ENCODE measurements around the gene TEX2. TPM values are rescaled to one million over a fixed set of nuclear protein-coding genes. Genes with fewer than 3 reads are reported as not detected.
"Not testable (repeated sequence)": the region's sequence is repeated elsewhere in the genome, so short reads cannot be mapped to it uniquely, and the experiment has no call there.

The TEX2 gene
- total RNA-seq, 1 experiment from 2014 or later, result 13.7 TPM

DNA sequence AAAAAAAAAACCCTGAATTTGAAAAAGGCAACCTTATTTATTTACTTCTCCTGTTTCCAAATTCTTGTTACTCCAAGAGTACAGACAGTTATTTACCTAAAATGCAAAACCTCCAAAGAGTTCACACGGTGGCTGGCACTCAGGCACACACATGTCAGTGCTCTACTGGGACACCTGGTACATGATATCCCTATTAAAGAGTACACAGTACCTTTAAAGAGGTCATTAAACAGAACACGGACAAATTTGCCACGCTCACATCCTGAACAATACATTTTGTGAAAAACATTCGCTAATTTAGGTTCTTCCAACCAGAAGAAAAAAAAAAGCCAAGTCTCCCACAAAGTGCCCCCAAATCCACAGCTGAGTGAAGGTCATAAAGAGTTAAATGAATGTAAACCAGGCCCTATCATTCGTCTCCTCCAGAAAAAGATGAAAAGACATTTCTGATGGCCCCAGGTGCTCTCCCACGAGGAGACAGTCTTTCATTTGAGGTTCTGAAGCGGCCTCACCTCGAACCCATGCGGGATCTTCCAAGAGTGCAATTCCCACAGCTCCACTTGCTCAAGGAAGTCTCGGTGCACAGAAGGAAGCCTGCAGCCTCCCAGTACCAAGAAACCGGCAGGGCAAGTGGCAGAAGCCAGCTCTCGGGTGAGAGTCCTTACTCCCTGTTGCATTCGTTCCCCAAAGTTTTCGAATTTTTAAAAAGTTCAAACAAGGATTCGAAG, 134.1 kb downstream of the TEX2 start:
- DNase-seq (ENCODE audit: low read depth in 1 of 2, low spot score in 2 of 2), result peak in 1 of 2 experiments; percentile 68
- Histone ChIP-seq H3K4me3 (peak overlapping the region; percentile 96), H3K27me3 (replicated peaks) (no peaks in the 10 kb centered on the region), H3K36me3 (peaks cover 6% of the 10 kb centered on the region), H3K9me3 (replicated peaks) (no peaks in the 10 kb centered on the region), H3K4me1 (replicated peaks) (peaks cover 20% of the 10 kb centered on the region), H3K27ac (peak overlapping the region; percentile 69)

GRCh38 chr17:64126918-64127317, 136.1 kb downstream of the TEX2 start:
- Histone ChIP-seq H3K4me3 (no peak overlapping the region), H3K27ac (no peak overlapping the region), H3K36me3 (peaks cover 6% of the 10 kb centered on the region), H3K9me3 (replicated peaks) (no peaks in the 10 kb centered on the region), H3K4me1 (replicated peaks) (peaks cover 32% of the 10 kb centered on the region), H3K27me3 (replicated peaks) (no peaks in the 10 kb centered on the region; the same call in 1 of the 2 replicates)
- no peak for DNase-seq (ENCODE audit: low read depth in 1 of 2, low spot score in 2 of 2)

DNA sequence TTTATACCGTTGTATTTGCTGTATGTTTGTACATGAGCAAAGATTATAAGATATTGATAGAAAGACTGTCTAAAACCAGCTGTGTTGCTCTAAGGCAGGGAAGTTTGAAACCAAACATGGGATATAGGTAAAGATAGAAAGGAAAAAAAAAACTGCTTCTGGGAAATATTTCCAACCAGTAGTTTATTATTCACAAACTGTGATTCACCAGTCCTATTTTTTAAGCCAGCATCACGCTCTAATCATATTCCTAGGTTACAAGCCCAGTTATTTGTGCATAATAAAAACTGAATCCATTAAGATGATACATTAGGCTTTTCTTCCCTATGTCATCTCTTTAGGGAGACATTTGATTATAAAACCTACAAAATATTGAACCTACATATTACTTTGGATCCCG, 137.1 kb downstream of the TEX2 start:
- no peak for DNase-seq (ENCODE audit: low read depth in 1 of 2, low spot score in 2 of 2)
- Histone ChIP-seq H3K36me3 (peaks cover 6% of the 10 kb centered on the region), H3K9me3 (replicated peaks) (no peaks in the 10 kb centered on the region), H3K4me3 (no peak overlapping the region), H3K27ac (no peak overlapping the region), H3K27me3 (replicated peaks) (no peaks in the 10 kb centered on the region; the same call in 1 of the 2 replicates), H3K4me1 (replicated peaks) (peaks cover 28% of the 10 kb centered on the region)

GRCh38 chr17:64124609-64125008, 138.5 kb downstream of the TEX2 start:
- Histone ChIP-seq H3K27me3 (replicated peaks) (no peaks in the 10 kb centered on the region; the same call in 1 of the 2 replicates), H3K27ac (no peak overlapping the region), H3K36me3 (peaks cover 3% of the 10 kb centered on the region), H3K9me3 (replicated peaks) (no peaks in the 10 kb centered on the region), H3K4me3 (no peak overlapping the region), H3K4me1 (replicated peaks) (peaks cover 21% of the 10 kb centered on the region)
- DNase-seq (ENCODE audit: low read depth in 1 of 2, low spot score in 2 of 2), result no peak

- DNase-seq (ENCODE audit: low read depth in 1 of 2, low spot score in 2 of 2), result peak; percentile 22 to 28
- Histone ChIP-seq H3K4me3 (no peak overlapping the region), H3K27ac (no peak overlapping the region), H3K4me1 (replicated peaks) (peaks cover 11% of the 10 kb centered on the region), H3K27me3 (replicated peaks) (no peaks in the 10 kb centered on the region; the same call in 1 of the 2 replicates), H3K9me3 (replicated peaks) (no peaks in the 10 kb centered on the region), H3K36me3 (no peaks in the 10 kb centered on the region)
Observed at GRCh38 chr17:64123114-64123513, 139.9 kb downstream of the TEX2 start.

- DNase-seq (ENCODE audit: low read depth in 1 of 2, low spot score in 2 of 2); H3K4me3 ChIP-seq; H3K27ac ChIP-seq; H3K27me3 ChIP-seq (replicated peaks); H3K36me3 ChIP-seq; H3K9me3 ChIP-seq (replicated peaks): not testable (repeated sequence)
- H3K4me1 ChIP-seq (replicated peaks), result peaks cover 11% of the 10 kb centered on the region
Observed at GRCh38 chr17:64120972-64121786, 141.9 kb downstream of the TEX2 start.

DNA sequence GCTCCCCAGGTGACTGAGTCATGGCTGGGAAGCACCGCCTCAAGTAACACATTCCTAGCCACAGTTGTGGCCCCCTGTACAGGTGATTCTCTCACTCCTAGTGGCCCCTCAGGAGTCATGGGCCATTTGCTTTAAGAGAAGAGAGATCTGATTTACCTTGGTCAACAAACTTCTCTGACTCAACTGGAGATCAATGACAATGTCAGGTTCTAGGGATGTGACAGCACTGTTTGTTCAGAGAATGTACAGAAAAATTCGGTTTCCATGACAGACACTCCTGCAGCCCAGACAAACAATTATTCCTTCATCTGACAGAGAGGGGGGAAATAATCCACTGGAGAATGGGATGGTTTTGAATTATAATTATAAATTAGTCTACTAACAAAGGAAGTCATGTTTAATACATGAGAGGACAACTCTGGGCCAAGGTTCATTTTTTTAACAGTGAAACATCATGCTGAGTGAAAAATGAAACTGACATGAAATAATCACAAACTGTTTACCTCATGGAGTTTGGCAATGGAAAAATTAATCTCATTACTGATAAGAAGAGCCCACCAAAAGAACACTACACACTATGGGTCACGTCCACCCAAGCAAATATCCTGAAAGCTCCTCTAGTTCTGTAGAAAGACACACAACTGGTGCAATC, 142.8 kb downstream of the TEX2 start:
- no peaks in the 10 kb centered on the region for H3K9me3 ChIP-seq (replicated peaks)
- no peak overlapping the region for H3K4me3 ChIP-seq
- peaks cover 11% of the 10 kb centered on the region for H3K4me1 ChIP-seq (replicated peaks)
- no peaks in the 10 kb centered on the region for H3K36me3 ChIP-seq
- no peak overlapping the region for H3K27ac ChIP-seq
- H3K27me3 ChIP-seq (replicated peaks), result no peaks in the 10 kb centered on the region; the same call in 1 of the 2 replicates
- DNase-seq (ENCODE audit: low read depth in 1 of 2, low spot score in 2 of 2), result no peak

DNA sequence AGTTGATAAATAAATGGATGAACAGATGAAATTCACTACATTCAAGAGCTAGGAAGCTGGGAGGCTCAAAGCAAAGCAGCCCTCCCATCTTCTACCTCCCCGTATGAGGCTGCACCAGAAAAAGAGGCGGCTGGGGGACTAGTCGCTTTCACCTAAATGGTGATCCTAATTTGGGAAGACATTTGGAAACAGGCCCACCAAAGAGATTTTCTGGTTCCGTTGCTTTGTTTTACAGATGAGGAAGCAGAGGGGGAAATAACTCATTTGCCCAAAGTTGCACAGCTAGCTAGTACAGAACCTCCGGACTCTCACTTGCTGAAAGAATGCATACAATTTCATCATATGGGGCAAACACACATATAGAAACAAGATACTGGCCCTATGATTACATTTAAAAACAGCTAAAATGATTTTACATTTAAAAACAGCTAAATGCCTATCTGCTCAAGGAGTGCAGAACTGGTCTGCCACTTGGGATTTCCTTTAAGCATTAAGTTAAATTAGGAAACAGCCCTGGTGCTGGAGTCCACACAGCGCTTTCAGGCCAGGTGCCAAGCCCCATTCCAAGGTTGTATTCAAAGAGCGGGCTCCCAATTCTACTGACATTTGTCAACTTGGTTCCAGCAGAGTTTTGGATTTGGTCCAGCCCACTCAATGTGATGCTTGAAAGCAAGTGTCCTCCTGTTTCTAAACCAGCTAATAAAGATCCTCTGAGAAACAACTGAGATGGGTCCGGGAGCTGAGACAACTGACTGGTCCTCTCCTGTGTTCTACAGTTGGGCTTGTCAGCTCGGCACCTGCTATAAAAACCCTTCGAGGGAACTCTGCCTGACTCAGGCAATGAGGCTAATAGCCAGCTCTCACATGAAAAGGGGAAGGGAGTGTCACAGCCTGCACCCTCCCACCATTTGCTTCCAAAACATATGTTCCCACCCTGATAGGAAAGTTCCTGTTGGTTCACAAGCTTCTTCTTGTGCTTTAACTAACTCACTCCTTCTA, 144.8 kb downstream of the TEX2 start:
- Histone ChIP-seq H3K9me3 (replicated peaks) (no peaks in the 10 kb centered on the region), H3K27me3 (replicated peaks) (no peaks in the 10 kb centered on the region; the same call in 1 of the 2 replicates), H3K36me3 (no peaks in the 10 kb centered on the region), H3K4me3 (no peak overlapping the region), H3K4me1 (replicated peaks) (peaks cover 10% of the 10 kb centered on the region), H3K27ac (no peak overlapping the region)
- peak in 1 of 2 experiments; percentile 30 for DNase-seq (ENCODE audit: low read depth in 1 of 2, low spot score in 2 of 2)

GRCh38 chr17:64115822-64116534, 147.1 kb downstream of the TEX2 start:
- Histone ChIP-seq H3K36me3 (no peaks in the 10 kb centered on the region), H3K9me3 (replicated peaks) (no peaks in the 10 kb centered on the region), H3K27ac (no peak overlapping the region), H3K27me3 (replicated peaks) (no peaks in the 10 kb centered on the region), H3K4me1 (replicated peaks) (no peaks in the 10 kb centered on the region), H3K4me3 (no peak overlapping the region)
- no peak for DNase-seq (ENCODE audit: low read depth in 1 of 2, low spot score in 2 of 2)

DNA sequence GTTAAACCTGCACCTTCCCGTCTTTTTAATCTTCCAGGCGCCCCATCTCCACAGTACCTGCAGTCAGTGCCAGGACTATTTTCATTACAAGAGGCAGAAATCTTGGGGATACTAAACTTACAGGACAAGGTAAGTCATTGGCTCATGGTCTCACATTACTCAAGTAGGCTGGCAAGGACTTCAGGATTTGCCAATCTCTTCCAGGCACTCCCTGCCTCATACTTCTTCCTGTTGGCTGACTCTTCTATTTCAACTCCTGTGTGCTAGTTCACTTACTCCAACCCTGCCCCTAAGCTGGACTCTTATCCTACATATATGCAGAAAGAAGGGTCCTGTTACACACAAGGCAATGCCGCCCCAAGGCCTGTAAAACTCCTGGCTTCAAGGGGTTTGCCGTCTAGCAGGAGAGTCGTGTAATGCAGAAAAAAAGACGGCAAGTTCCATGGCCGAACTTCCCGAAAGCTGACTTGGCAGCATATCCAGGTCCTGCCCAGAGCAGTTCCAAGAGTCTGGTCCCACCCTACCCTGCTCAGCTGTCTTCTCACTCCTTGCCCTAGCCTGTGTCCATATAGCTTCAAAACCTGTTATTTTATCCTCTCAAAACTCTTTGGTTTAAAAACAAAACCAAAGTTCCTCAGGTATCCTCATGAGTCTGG, 147.9 kb downstream of the TEX2 start:
- no peaks in the 10 kb centered on the region for H3K36me3 ChIP-seq
- no peaks in the 10 kb centered on the region for H3K4me1 ChIP-seq (replicated peaks)
- H3K27ac ChIP-seq, result no peak overlapping the region
- no peak overlapping the region for H3K4me3 ChIP-seq
- DNase-seq (ENCODE audit: low read depth in 1 of 2, low spot score in 2 of 2), result no peak
- H3K27me3 ChIP-seq (replicated peaks), result no peaks in the 10 kb centered on the region
- no peaks in the 10 kb centered on the region for H3K9me3 ChIP-seq (replicated peaks)

- no peaks in the 10 kb centered on the region for H3K36me3 ChIP-seq
- no peaks in the 10 kb centered on the region for H3K27me3 ChIP-seq (replicated peaks)
- H3K4me1 ChIP-seq (replicated peaks), result no peaks in the 10 kb centered on the region
- no peak overlapping the region for H3K27ac ChIP-seq
- H3K4me3 ChIP-seq, result no peak overlapping the region
- DNase-seq (ENCODE audit: low read depth in 1 of 2, low spot score in 2 of 2), result no peak
- no peaks in the 10 kb centered on the region for H3K9me3 ChIP-seq (replicated peaks)
Observed at GRCh38 chr17:64113006-64113405, 150.1 kb downstream of the TEX2 start.

DNA sequence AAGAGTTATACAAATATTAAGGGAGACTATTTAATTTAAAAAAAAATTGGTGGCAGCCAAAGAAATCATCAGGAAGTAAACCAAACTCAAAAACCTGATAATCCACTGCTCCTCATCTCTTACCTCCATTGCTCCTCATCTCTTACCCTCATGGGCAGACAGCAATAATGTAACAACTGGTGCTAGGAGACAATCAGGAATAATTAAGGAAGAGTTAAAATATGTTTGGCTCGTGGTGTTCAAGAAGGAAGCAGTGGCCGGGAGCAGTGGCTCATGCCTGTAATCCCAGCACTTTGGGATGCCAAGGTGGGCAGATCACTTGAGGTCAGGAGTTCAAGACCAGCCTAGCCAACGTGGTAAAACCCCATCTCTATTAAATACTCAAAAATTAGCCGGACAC, 151.2 kb downstream of the TEX2 start:
- no peak overlapping the region for H3K4me3 ChIP-seq
- no peak overlapping the region for H3K27ac ChIP-seq
- no peaks in the 10 kb centered on the region for H3K27me3 ChIP-seq (replicated peaks)
- no peaks in the 10 kb centered on the region for H3K9me3 ChIP-seq (replicated peaks)
- H3K4me1 ChIP-seq (replicated peaks), result no peaks in the 10 kb centered on the region
- no peak for DNase-seq (ENCODE audit: low read depth in 1 of 2, low spot score in 2 of 2)
- H3K36me3 ChIP-seq, result no peaks in the 10 kb centered on the region

Measured in SJSA1 (cell line).